Fibroblast of villous mesenchyme (primary cell): ENCODE data around the gene HRCT1. TPM values are rescaled to one million over a fixed set of nuclear protein-coding genes. Genes with fewer than 3 reads are reported as not detected.

Source experiments
- DNase-seq: peaks from one replicate; pipeline ENCODE4 v3.0.0-alpha.2; 2010; ENCODE audit warnings: low read depth
- H3K4me3 ChIP-seq: 2 replicates; pipeline ENCODE4 v1.5.1; 2011; ENCODE audit warnings: low read depth, mild to moderate bottlenecking, low read length
- total RNA-seq: library from RNA; depleted of rRNA; stranded (reverse); fragments of >200 nt; gene quantifications from 2 replicates; pipeline ENCODE4 v1.2.3, GENCODE V29; 2012
- TF ChIP-seq, protein P1 (sequence below): IDR thresholded peaks from 2 replicates; pipeline ENCODE4 v1.5.1; 2012; ENCODE audit warnings: low read depth, mild to moderate bottlenecking, low read length; ENCODE audit not compliant: insufficient read depth

HRCT1 gene
- total RNA-seq, 1 donor, result 0.43 TPM

DNA sequence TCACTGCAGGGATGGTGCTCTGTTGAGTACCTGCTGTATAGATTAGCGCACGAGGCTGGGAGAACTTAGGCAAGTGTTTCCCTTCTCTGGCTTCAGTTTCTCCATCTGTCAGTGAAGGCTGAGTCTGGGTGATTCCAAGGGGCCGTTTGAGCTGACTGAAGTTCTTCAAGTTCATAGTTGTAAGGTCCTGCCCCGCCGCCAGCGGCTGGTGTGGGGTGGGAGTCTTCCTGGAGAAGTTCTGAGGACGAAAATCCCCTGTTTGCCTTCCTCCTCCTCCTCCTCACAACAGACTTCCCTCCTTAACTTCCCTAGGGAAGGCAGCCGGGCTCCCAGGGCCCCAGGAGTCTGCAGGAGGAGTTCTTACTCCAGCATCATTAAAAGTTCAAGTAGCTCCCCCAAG is 1.7 kb upstream of the HRCT1 start:
- no peak overlapping the region for H3K4me3 ChIP-seq
- no peak for DNase-seq
- TF ChIP-seq, protein P1, sequence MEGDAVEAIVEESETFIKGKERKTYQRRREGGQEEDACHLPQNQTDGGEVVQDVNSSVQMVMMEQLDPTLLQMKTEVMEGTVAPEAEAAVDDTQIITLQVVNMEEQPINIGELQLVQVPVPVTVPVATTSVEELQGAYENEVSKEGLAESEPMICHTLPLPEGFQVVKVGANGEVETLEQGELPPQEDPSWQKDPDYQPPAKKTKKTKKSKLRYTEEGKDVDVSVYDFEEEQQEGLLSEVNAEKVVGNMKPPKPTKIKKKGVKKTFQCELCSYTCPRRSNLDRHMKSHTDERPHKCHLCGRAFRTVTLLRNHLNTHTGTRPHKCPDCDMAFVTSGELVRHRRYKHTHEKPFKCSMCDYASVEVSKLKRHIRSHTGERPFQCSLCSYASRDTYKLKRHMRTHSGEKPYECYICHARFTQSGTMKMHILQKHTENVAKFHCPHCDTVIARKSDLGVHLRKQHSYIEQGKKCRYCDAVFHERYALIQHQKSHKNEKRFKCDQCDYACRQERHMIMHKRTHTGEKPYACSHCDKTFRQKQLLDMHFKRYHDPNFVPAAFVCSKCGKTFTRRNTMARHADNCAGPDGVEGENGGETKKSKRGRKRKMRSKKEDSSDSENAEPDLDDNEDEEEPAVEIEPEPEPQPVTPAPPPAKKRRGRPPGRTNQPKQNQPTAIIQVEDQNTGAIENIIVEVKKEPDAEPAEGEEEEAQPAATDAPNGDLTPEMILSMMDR, result no peak

DNA sequence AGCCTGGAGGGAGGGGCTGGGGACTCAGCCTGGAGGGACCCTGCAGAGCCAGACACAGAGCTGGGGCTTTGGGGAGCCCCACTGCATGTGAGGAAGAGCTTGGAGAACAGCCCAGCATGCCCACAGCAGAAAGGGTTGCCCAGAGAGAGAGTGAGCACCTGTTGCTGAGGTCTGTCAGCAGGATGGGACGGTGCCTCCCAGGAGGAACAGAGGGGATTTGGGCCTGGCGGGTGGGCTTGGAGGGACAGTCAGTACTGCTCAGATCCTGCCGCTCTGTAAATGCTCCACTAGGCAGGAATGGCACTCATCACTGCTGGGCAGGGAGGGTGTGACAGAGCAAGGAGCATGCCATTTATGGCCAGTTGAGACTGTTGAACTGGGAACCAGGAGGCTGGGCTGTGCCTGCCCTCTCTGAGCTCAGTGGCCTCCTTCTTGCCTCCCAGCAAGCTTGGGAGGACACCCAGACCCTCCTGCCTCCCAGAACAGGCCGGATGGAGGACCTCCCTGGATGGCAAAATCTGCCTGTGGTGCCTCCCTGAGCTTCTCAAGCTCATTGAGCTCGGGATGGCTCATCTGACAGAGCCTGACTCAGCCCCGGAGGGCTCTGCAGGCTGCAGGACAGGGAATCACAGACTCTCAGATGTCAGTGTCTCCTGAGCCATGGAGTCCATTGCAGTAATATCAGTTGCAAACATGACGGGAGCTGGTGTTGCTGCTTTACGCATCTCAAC is 786 bp upstream of the HRCT1 start:
- DNase-seq, result peak; percentile 50
- no peak overlapping the region for H3K4me3 ChIP-seq
- TF ChIP-seq, protein P1, result no peak

DNA sequence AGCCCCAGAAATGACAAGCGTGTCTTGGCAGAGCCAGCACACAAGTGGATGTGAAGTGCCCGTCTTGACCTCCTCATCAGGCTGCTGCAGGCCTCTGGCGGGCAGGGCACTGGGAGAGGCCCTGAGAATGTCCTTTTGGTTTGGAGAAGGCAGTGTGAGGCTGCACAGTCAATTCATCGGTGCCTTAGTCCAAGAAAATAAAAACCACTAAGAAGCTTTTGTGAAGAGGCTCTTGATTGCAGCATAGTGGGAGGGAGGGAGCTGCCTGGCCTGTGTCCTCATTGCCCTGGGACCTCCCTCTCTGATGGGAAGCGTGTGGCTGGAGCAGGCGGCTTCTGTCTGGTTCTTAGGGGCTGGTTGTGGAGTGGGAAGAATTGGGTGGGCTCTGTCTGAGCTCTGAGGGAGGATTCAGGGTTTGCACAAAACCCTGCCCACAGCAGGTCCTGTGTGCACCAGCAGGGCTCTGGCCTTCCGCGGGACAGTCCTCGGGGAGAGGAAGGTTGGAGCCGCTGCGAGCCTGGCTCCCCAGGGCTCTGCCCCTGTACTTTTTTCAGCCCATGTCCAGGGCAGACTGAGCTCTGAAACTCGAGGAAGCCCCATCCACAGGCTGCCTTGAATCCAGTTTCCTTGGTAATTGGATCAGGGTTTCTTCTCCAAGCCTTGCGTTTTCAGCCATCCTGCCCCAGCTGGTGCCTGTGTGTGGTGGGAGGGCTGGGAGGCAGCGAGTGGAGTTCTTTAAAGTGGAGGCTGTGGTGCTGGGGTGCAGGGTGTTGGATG is 1.1 kb downstream of the HRCT1 start:
- peak; percentile 92 for DNase-seq
- H3K4me3 ChIP-seq, result peak overlapping the region; percentile 29
- TF ChIP-seq, protein P1, result no peak

DNA sequence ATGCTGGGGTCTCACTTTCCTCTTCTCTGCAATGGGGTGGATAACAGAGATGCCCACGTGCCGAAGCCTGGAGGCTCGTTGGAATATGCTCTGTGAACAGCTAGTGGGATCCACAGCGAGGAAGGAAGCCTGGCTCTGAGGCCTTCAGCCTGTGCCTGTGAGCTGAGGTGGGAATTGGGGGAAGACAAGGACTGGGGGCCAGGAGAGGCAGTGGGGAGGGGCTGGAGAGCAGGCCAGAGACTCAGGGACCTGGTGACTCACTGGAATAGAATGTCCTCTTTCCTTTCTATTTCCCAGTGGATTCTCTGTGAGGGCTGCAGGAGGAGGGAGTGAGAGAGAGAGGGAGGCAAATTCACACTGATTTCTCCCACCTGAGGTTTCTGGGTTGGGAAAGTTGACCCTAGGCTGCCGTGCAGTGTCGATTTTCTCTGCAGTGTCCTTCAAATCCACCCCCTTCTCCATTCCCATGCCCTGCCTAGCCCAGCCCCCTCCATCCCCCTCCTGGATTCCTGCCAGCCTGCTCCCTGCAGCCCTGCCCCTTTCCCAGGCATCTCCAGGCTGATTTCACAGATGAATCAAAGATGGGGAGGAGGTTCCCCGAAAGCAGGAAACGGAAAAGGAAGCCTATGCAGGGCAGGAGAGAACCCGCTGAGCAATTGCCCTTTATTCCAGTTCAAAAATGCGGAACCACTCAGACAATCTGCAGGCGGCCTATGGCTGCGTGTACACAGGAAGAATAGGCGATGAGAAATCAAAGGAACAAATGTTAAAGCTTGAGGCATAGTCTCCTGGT is 1.9 kb downstream of the HRCT1 start:
- peak; percentile 93 for DNase-seq
- TF ChIP-seq, protein P1, result no peak
- peak overlapping the region; percentile 29 for H3K4me3 ChIP-seq

DNA sequence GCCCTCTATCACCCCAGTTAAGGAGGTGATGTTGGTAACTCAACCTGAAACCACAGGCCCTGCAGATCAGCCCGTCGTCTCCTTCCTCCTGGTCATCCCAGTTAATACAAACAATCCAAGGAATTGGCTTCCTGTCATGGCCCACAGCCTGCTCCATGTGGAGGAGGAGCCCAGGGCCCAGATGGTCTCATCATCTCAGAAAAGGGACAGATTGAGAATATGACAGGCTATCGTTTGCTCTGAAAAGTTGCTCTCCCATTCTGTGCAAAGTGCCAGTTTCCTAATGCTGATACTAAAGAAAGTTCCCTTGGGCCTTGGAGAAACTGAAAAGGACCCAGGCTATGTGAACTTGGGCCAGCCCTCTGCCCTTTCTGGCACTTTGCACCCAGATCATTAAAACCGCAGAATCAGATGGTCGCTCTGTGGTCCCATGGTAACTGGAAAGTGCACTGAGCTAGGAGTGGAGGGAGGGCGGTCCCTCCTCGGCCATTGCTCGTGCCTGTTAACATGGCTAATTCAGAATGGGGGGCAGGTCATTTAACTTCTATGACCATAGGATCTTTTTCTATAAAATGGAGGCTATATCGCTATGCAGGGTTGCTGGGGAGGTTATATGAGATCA is 2.6 kb downstream of the HRCT1 start:
- H3K4me3 ChIP-seq, result no peak overlapping the region
- TF ChIP-seq, protein P1, result no peak
- no peak for DNase-seq

DNA sequence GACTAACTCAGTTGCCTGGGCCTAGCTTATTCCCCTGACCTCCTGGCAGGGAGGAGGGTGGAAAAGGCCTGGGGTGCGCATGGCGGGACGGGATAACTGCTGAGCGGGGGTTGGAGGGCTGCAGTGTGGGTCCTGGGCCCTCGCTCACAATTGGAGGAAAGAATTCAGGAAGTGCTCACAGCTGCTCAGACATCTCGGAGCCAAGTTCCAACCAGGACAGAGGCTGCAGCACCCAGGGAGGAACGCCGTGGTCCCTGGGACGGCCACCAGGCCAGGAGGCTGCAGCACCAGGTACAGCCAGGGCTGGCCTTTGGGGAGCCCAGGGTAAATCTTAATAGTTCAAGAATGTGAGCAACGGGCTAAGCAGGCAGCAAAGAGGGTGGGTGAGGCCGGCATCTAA is 3.3 kb downstream of the HRCT1 start, which contains the start of gene SPAAR:
SPAAR (plus strand) TSS at position 217 of the 400 bp plus-strand sequence. CDS start 974 bp downstream, outside the sequence.
- no peak within 1 kb of the TSS for H3K4me3 ChIP-seq
- DNase-seq, result no peak
- TF ChIP-seq, protein P1, result no peak
